PFSK-1 (cell line): ENCODE measurements around the gene ACHE.

Source experiments
- FOXP2 ChIP-seq: optimal IDR thresholded peaks from 2 replicates; pipeline ENCODE3; 2011; ENCODE audit warnings: borderline replicate concordance, control low read depth, inconsistent platforms; ENCODE audit not compliant: insufficient read depth; ENCODE audit errors: extremely low read length, extremely low read depth
- POLR2AphosphoS5 ChIP-seq: IDR thresholded peaks from 2 replicates; pipeline ENCODE4 v1.6.1; 2012; ENCODE audit warnings: low read depth, mild to moderate bottlenecking, control low read depth, low read length, moderate library complexity
- SIN3A ChIP-seq: IDR thresholded peaks from 2 replicates; pipeline ENCODE4 v1.6.1; 2012; ENCODE audit warnings: mild to moderate bottlenecking, low read length, moderate library complexity, borderline replicate concordance; ENCODE audit not compliant: insufficient read depth
- TAF1 ChIP-seq: IDR thresholded peaks from 2 replicates; pipeline ENCODE4 v1.6.1; 2012; ENCODE audit warnings: low read length, control low read depth, borderline replicate concordance; ENCODE audit not compliant: insufficient read depth
- TF ChIP-seq, protein P1 (sequence below), 2 experiments: IDR thresholded peaks; 2 replicates each; pipeline versions ENCODE4 v1.6.1 to v1.8.0; 2011 to 2012; ENCODE audit warnings: low read depth in 2 of 2, low read length in 2 of 2, control low read depth in 1 of 2, inconsistent platforms in 1 of 2, mild to moderate bottlenecking in 1 of 2, moderate library complexity in 1 of 2; ENCODE audit not compliant: insufficient read depth in 1 of 2

ACHE gene

GRCh38 chr7:100840470-100841100 lies 55.1 kb downstream of the ACHE start:
- TF ChIP-seq SIN3A (no peak), POLR2AphosphoS5 (no peak), FOXP2 (no peak), TAF1 (no peak)
- TF ChIP-seq, protein P1, sequence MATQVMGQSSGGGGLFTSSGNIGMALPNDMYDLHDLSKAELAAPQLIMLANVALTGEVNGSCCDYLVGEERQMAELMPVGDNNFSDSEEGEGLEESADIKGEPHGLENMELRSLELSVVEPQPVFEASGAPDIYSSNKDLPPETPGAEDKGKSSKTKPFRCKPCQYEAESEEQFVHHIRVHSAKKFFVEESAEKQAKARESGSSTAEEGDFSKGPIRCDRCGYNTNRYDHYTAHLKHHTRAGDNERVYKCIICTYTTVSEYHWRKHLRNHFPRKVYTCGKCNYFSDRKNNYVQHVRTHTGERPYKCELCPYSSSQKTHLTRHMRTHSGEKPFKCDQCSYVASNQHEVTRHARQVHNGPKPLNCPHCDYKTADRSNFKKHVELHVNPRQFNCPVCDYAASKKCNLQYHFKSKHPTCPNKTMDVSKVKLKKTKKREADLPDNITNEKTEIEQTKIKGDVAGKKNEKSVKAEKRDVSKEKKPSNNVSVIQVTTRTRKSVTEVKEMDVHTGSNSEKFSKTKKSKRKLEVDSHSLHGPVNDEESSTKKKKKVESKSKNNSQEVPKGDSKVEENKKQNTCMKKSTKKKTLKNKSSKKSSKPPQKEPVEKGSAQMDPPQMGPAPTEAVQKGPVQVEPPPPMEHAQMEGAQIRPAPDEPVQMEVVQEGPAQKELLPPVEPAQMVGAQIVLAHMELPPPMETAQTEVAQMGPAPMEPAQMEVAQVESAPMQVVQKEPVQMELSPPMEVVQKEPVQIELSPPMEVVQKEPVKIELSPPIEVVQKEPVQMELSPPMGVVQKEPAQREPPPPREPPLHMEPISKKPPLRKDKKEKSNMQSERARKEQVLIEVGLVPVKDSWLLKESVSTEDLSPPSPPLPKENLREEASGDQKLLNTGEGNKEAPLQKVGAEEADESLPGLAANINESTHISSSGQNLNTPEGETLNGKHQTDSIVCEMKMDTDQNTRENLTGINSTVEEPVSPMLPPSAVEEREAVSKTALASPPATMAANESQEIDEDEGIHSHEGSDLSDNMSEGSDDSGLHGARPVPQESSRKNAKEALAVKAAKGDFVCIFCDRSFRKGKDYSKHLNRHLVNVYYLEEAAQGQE (IDR thresholded peaks at IDR 0.05; ENCODE audit: insufficient read depth in 1 of 2, low read depth in 2 of 2, low read length in 2 of 2), result no peak
